B cell (primary cell): ENCODE data around the gene RBM20. TPM values are rescaled to one million over a fixed set of nuclear protein-coding genes. Genes with fewer than 3 reads are reported as not detected.

Experiments used
- ATAC-seq: fragments of 200-7000 bp; cut with Tn5 transposase; one replicate; pipeline ENCODE4 v1.10.0; 2021; ENCODE audit warnings: low read depth, mild to moderate bottlenecking, moderate number of reproducible peaks, moderate library complexity
- CTCF ChIA-PET: fragments of 350-600 bp; sonication (Branson Sonifier 250); formaldehyde crosslinking; loops from one replicate; lab custom pipeline; 2021; ENCODE audit warnings: antibody characterized with exemption, inconsistent platforms; lab: Charles Lee
- POLR2A ChIA-PET: fragments of 350-600 bp; sonication (Branson Sonifier 250); formaldehyde crosslinking; loops from one replicate; lab custom pipeline; 2021; ENCODE audit warnings: antibody characterized with exemption; lab: Charles Lee
- DNase-seq: peaks from one replicate; pipeline ENCODE4 v3.0.0; 2013
- H2AFZ ChIP-seq: 2 replicates; pipeline ENCODE4 v1.6.1; 2012; ENCODE audit warnings: mild to moderate bottlenecking, low read depth, low read length; ENCODE audit not compliant: insufficient read depth, poor library complexity, severe bottlenecking
- H3K27ac ChIP-seq, 2 donors: 1 replicate in 1 of 2; 2 replicates in 1 of 2; pipeline ENCODE4 v1.5.1; 2012 to 2013; ENCODE audit warnings: low read length in 2 of 2, mild to moderate bottlenecking in 2 of 2, moderate library complexity in 1 of 2
- H3K27me3 ChIP-seq, 4 experiments: fragments of 200-600 bp in 1 of 4; sonication (generic) in 1 of 4; replicated peaks in 1 of 4; 1 replicate in 2 of 4; 2 replicates in 2 of 4; pipeline versions ENCODE4 v1.6.1 to v1.7.0; 2013 to 2016; ENCODE audit warnings: low read length in 3 of 4, mild to moderate bottlenecking in 2 of 4, mixed read lengths in 1 of 4, moderate library complexity in 1 of 4; ENCODE audit not compliant: insufficient read depth in 4 of 4, control insufficient read depth in 3 of 4; ENCODE audit errors: control extremely low read depth in 1 of 4
- H3K36me3 ChIP-seq, 2 experiments: replicated peaks in 1 of 2; 1 replicate in 1 of 2; 2 replicates in 1 of 2; pipeline versions ENCODE4 v1.6.1 to v1.7.1; 2013; ENCODE audit warnings: low read length in 1 of 2; ENCODE audit not compliant: insufficient read depth in 2 of 2, control insufficient read depth in 1 of 2; ENCODE audit errors: control extremely low read depth in 1 of 2, extremely low read depth in 1 of 2
- H3K4me1 ChIP-seq, 2 donors: fragments of 200-600 bp in 1 of 2; sonication (generic) in 1 of 2; 1 replicate in 1 of 2; 2 replicates in 1 of 2; pipeline versions ENCODE4 v1.5.1 to v1.6.1; 2013 to 2017; ENCODE audit warnings: low read length in 2 of 2; ENCODE audit not compliant: control insufficient read depth in 2 of 2, insufficient read depth in 2 of 2
- H3K4me2 ChIP-seq: replicated peaks from 2 replicates; pipeline ENCODE3; 2012; ENCODE audit warnings: mild to moderate bottlenecking, low read depth, low read length; ENCODE audit not compliant: poor library complexity, severe bottlenecking
- H3K4me3 ChIP-seq, 5 experiments: fragments of 200-600 bp in 1 of 5; sonication (generic) in 1 of 5; 1 replicate in 3 of 5; 2 replicates in 2 of 5; pipeline versions ENCODE4 v1.5.1 to v1.7.0; 2011 to 2016; ENCODE audit warnings: low read length in 4 of 5, mild to moderate bottlenecking in 4 of 5, low read depth in 2 of 5, control low read depth in 1 of 5, moderate library complexity in 1 of 5; ENCODE audit not compliant: insufficient read depth in 1 of 5; ENCODE audit errors: control extremely low read depth in 1 of 5, extremely low read depth in 1 of 5
- H3K79me2 ChIP-seq: fragments of 200-600 bp; sonication (generic); one replicate; pipeline ENCODE4 v1.6.0; 2016; ENCODE audit warnings: low read length; ENCODE audit not compliant: control insufficient read depth, insufficient read depth
- H3K9ac ChIP-seq: fragments of 200-600 bp; sonication (generic); 2 replicates; pipeline ENCODE4 v1.6.1; 2017; ENCODE audit warnings: mild to moderate bottlenecking, low read length, moderate library complexity
- H3K9me3 ChIP-seq, 3 donors: one replicate each; pipeline versions ENCODE4 v1.6.1 to v1.7.1; 2013; ENCODE audit warnings: low read length in 2 of 3; ENCODE audit not compliant: control insufficient read depth in 2 of 3, insufficient read depth in 1 of 3; ENCODE audit errors: control extremely low read depth in 1 of 3
- H4K20me1 ChIP-seq: 2 replicates; pipeline ENCODE4 v1.6.0; 2012; ENCODE audit warnings: mild to moderate bottlenecking, low read length; ENCODE audit not compliant: insufficient read depth, control insufficient read depth, poor library complexity, severe bottlenecking
- H3K27ac Mint-ChIP-seq: one replicate; pipeline ENCODE4 v1.8.0; 2021; ENCODE audit warnings: mixed read lengths
- H3K27me3 Mint-ChIP-seq: one replicate; pipeline ENCODE4 v1.8.0; 2021; ENCODE audit warnings: mixed read lengths
- H3K4me1 Mint-ChIP-seq: one replicate; pipeline ENCODE4 v1.8.0; 2021; ENCODE audit warnings: mixed read lengths
- H3K4me3 Mint-ChIP-seq: one replicate; pipeline ENCODE4 v1.8.0; 2021; ENCODE audit warnings: mixed read lengths
- H3K9me3 Mint-ChIP-seq: one replicate; pipeline ENCODE4 v1.8.0; 2022; ENCODE audit warnings: mixed read lengths; ENCODE audit not compliant: insufficient read depth
- CTCF ChIP-seq: fragments of 200-600 bp; IDR thresholded peaks from one replicate; pipeline ENCODE4 v1.8.0; 2022; ENCODE audit warnings: antibody characterized with exemption, mild to moderate bottlenecking
- EZH2 ChIP-seq: IDR thresholded peaks from 2 replicates; pipeline ENCODE4 v1.6.1; 2012; ENCODE audit warnings: borderline replicate concordance, low read depth, mild to moderate bottlenecking, moderate library complexity, low read length; ENCODE audit not compliant: insufficient read depth, poor library complexity, severe bottlenecking
- WGBS: methylation state at CpG from one replicate; pipeline ENCODE4 v1.1.5; 2013; ENCODE audit warnings: missing lambda C conversion rate; ENCODE audit not compliant: insufficient coverage; 5-methylcytosine and 5-hydroxymethylcytosine counted together
- intact Hi-C: fragments of 100-400 bp; cut with micrococcal nuclease; formaldehyde crosslinking; loops from one replicate; pipeline ENCODE4 v1.10.0; 2022
- polyA plus RNA-seq: library from polyadenylated mRNA; depleted of rRNA; stranded (reverse); fragments of >200 nt; gene quantifications from 2 replicates; pipeline ENCODE4 v1.2.3, GENCODE V29; 2012
- total RNA-seq, 2 donors: library from RNA; stranded (reverse); fragments of 120-200 nt in 1 of 2; gene quantifications; 1 replicate in 1 of 2; 2 replicates in 1 of 2; pipeline versions ENCODE4 v1.2.3 to v1.2.4, GENCODE V29; 2013 to 2022

Gene RBM20
- total and polyA plus RNA-seq, 2 donors (not counting 1 experiment from before 2014, with no cell fraction given): not detected

GRCh38 chr10:110871298-110872084, 227.4 kb downstream of the RBM20 start, which contains the start of gene PDCD4:
PDCD4 (plus strand) TSS chr10:110871928; CDS start chr10:110876028, 4,100 bp downstream.
- H4K20me1 ChIP-seq: peaks cover 11% of the 10 kb centered on the region
- peak within 1 kb of the TSS; percentile 87 for H3K4me2 ChIP-seq
- peaks cover 0 to 10% of the 10 kb centered on the region in 2 experiments for H3K36me3 ChIP-seq
- no peaks in the 10 kb centered on the region for H3K27me3 Mint-ChIP-seq
- H3K27ac Mint-ChIP-seq: peak within 1 kb of the TSS; percentile 96
- H3K79me2 ChIP-seq: peaks cover 71% of the 10 kb centered on the region
- POLR2A ChIA-PET: interaction anchor here (0.6 to 2.7 kb wide), 12 partner anchors 9 to 86 kb away, joined by 3 to 44 read pairs (median 4); partner anchors contain the start of genes BBIP1 and SHOC2
- peak within 1 kb of the TSS; percentile 82 to 94 (median 85) for H3K4me3 ChIP-seq
- peak; percentile 74 for ATAC-seq
- intact Hi-C loops: loop anchor here (1.0 to 5.0 kb wide), 7 partner anchors 7 to 305 kb away; partner anchors contain the start of genes BBIP1, SHOC2 and SMC3
- peak within 1 kb of the TSS; percentile 88 for H3K9ac ChIP-seq
- peaks cover 60% of the 10 kb centered on the region for H3K4me1 Mint-ChIP-seq
- H3K4me3 Mint-ChIP-seq: peak within 1 kb of the TSS; percentile 91
- CTCF ChIA-PET: interaction anchor here (0.7 to 1.3 kb wide), 8 partner anchors 13 to 126 kb away, joined by 3 to 14 read pairs (median 4); partner anchors contain the start of gene BBIP1
- H2AFZ ChIP-seq: peak within 1 kb of the TSS; percentile 68
- H3K27ac ChIP-seq: peak within 1 kb of the TSS; percentile 89 to 94
- peaks cover 61% of the 10 kb centered on the region in 2 donors for H3K4me1 ChIP-seq
- no peaks in the 10 kb centered on the region for H3K27me3 ChIP-seq
- TF ChIP-seq EZH2 (no peak), CTCF (no peak)
- WGBS: under 1% methylated on average over 47 of the region's 47 CpGs
- no peaks in the 10 kb centered on the region for H3K9me3 Mint-ChIP-seq
- H3K9me3 ChIP-seq: no peaks in the 10 kb centered on the region
- DNase-seq: peak; percentile 92
